Liver (tissue), 3 donors: ENCODE measurements around the gene TNS3.

Source experiments
- FOXA2 ChIP-seq: IDR thresholded peaks from 2 replicates; pipeline ENCODE4 v1.6.1; 2016; ENCODE audit warnings: antibody characterized with exemption
- JUND ChIP-seq, 2 donors: IDR thresholded peaks; 2 replicates each; pipeline ENCODE4 v1.6.1; 2016; ENCODE audit warnings: antibody characterized with exemption in 2 of 2
- RAD21 ChIP-seq, 2 donors: IDR thresholded peaks; 2 replicates each; pipeline ENCODE4 v1.6.1; 2016; ENCODE audit warnings: antibody characterized with exemption in 2 of 2, mild to moderate bottlenecking in 2 of 2
- RXRA ChIP-seq, 2 donors: IDR thresholded peaks; 2 replicates each; pipeline ENCODE4 v1.6.1; 2017 to 2018; ENCODE audit warnings: antibody characterized with exemption in 2 of 2, mild to moderate bottlenecking in 1 of 2
- SP1 ChIP-seq: IDR thresholded peaks from 2 replicates; pipeline ENCODE4 v1.6.1; 2018; ENCODE audit warnings: antibody characterized with exemption, mild to moderate bottlenecking
- TF ChIP-seq, protein P1 (sequence below): IDR thresholded peaks from 2 replicates; pipeline ENCODE4 v1.6.1; 2016; ENCODE audit warnings: antibody characterized with exemption, mild to moderate bottlenecking
- TF ChIP-seq, protein P2 (sequence below): fragments of 150-350 bp; IDR thresholded peaks from 2 replicates; pipeline ENCODE4 v1.5.1; 2017; ENCODE audit warnings: improper control_type of control experiment, low read depth, low read length; ENCODE audit not compliant: missing input control
- TF ChIP-seq, protein P3 (sequence below): IDR thresholded peaks from 2 replicates; pipeline ENCODE4 v1.6.1; 2016; ENCODE audit warnings: antibody characterized with exemption
- TF ChIP-seq, protein P4 (sequence below): IDR thresholded peaks from 2 replicates; pipeline ENCODE4 v1.6.1; 2016; ENCODE audit warnings: antibody characterized with exemption
- donor health status: healthy.
- donor health status: healthy.

DNA sequence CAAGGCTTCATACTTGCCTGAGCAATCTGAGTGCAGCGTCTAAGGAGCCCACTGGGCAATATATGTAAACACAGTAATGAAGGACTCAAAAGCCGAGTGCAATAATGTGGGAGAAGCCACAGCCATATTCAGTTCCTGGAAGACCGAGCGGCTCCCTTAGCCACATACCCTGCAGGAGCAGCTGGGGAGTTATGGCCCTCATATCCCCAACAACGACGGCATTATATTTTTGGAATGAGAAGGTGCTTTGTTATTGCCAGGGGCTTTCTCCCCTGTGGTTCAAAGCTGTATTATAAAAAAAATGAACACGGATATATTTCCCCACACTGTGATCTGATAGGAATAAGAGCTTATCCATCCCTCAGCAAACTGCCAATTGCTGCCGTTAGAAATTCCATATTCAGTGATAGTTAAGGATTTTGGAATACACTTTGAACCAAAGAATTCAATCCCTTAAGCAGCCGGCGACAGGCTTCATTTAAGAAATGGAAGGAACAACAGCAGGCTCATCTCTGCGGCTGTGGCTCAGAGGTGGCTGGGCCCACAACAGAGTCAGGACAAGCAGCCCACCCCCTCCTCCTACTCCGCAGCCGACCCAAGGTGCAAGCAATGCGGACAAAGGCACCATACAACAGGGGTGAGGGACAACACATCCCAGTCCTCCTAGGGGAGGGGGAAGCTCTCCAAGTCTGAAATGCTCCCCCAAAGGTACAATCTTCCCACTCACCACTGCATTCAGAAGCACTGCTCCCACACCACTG, 77.2 kb downstream of the TNS3 start:
- TF ChIP-seq, protein P1, sequence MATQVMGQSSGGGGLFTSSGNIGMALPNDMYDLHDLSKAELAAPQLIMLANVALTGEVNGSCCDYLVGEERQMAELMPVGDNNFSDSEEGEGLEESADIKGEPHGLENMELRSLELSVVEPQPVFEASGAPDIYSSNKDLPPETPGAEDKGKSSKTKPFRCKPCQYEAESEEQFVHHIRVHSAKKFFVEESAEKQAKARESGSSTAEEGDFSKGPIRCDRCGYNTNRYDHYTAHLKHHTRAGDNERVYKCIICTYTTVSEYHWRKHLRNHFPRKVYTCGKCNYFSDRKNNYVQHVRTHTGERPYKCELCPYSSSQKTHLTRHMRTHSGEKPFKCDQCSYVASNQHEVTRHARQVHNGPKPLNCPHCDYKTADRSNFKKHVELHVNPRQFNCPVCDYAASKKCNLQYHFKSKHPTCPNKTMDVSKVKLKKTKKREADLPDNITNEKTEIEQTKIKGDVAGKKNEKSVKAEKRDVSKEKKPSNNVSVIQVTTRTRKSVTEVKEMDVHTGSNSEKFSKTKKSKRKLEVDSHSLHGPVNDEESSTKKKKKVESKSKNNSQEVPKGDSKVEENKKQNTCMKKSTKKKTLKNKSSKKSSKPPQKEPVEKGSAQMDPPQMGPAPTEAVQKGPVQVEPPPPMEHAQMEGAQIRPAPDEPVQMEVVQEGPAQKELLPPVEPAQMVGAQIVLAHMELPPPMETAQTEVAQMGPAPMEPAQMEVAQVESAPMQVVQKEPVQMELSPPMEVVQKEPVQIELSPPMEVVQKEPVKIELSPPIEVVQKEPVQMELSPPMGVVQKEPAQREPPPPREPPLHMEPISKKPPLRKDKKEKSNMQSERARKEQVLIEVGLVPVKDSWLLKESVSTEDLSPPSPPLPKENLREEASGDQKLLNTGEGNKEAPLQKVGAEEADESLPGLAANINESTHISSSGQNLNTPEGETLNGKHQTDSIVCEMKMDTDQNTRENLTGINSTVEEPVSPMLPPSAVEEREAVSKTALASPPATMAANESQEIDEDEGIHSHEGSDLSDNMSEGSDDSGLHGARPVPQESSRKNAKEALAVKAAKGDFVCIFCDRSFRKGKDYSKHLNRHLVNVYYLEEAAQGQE: no peak
- TF ChIP-seq, protein P2, sequence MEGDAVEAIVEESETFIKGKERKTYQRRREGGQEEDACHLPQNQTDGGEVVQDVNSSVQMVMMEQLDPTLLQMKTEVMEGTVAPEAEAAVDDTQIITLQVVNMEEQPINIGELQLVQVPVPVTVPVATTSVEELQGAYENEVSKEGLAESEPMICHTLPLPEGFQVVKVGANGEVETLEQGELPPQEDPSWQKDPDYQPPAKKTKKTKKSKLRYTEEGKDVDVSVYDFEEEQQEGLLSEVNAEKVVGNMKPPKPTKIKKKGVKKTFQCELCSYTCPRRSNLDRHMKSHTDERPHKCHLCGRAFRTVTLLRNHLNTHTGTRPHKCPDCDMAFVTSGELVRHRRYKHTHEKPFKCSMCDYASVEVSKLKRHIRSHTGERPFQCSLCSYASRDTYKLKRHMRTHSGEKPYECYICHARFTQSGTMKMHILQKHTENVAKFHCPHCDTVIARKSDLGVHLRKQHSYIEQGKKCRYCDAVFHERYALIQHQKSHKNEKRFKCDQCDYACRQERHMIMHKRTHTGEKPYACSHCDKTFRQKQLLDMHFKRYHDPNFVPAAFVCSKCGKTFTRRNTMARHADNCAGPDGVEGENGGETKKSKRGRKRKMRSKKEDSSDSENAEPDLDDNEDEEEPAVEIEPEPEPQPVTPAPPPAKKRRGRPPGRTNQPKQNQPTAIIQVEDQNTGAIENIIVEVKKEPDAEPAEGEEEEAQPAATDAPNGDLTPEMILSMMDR: no peak
- TF ChIP-seq JUND (IDR thresholded peaks at IDR 0.05): no peak
- TF ChIP-seq, protein P3, sequence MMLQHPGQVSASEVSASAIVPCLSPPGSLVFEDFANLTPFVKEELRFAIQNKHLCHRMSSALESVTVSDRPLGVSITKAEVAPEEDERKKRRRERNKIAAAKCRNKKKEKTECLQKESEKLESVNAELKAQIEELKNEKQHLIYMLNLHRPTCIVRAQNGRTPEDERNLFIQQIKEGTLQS: no peak
- no peak for TF ChIP-seq RXRA (IDR thresholded peaks at IDR 0.05)
- no peak for TF ChIP-seq FOXA2
- TF ChIP-seq, protein P4, sequence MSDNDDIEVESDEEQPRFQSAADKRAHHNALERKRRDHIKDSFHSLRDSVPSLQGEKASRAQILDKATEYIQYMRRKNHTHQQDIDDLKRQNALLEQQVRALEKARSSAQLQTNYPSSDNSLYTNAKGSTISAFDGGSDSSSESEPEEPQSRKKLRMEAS: no peak
- no peak for TF ChIP-seq SP1
- no peak for TF ChIP-seq RAD21 (IDR thresholded peaks at IDR 0.05)
